Measurements from ENCODE around the gene ACTL6A. TPM values are rescaled to one million over a fixed set of nuclear protein-coding genes. Genes with fewer than 3 reads are reported as not detected.

Gene ACTL6A
- total RNA-seq, 1 donor from 2014 or later: 155 TPM

GRCh38 chr3:179622023-179622422 is 59.3 kb downstream of the ACTL6A start:
- H3K4me1 ChIP-seq: no peaks in the 10 kb centered on the region
- no peaks in the 10 kb centered on the region for H4K20me1 ChIP-seq (ENCODE audit: low read depth)
- H3K27ac ChIP-seq: no peak overlapping the region
- H3K79me2 ChIP-seq (ENCODE audit: low read depth): no peaks in the 10 kb centered on the region
- H3F3A ChIP-seq (ENCODE audit: low read depth): no peaks in the 10 kb centered on the region
- no peak overlapping the region for H2AFZ ChIP-seq (replicated peaks)
- DNase-seq (ENCODE audit: low spot score): no peak
- H3K27me3 ChIP-seq: no peaks in the 10 kb centered on the region
- Mint-ChIP-seq H3K4me1 (no peaks in the 10 kb centered on the region), H3K9me3 (no peaks in the 10 kb centered on the region), H3K27me3 (ENCODE audit: insufficient read depth, low read depth) (no peaks in the 10 kb centered on the region), H3K27ac (no peak overlapping the region), H3K36me3 (peaks cover 38% of the 10 kb centered on the region), H3K4me3 (no peak overlapping the region)
- TF ChIP-seq EZH2 (IDR thresholded peaks at IDR 0.05): no peak
- no peak for TF ChIP-seq CTCF (IDR thresholded peaks at IDR 0.05)
- no peak for TF ChIP-seq EZH2phosphoT487 (IDR thresholded peaks at IDR 0.05)
- H3K4me2 ChIP-seq: no peak overlapping the region
- no peaks in the 10 kb centered on the region for H3K9me3 ChIP-seq (ENCODE audit: low read depth)
- H3K4me3 ChIP-seq: no peak overlapping the region
- H3K9ac ChIP-seq: no peak overlapping the region
- H3K36me3 ChIP-seq: peaks cover 5% of the 10 kb centered on the region

GRCh38 chr3:179624451-179624850 is 61.7 kb downstream of the ACTL6A start:
- Mint-ChIP-seq H3K36me3 (peaks cover 28% of the 10 kb centered on the region), H3K27ac (no peak overlapping the region), H3K27me3 (ENCODE audit: insufficient read depth, low read depth) (no peaks in the 10 kb centered on the region), H3K4me1 (no peaks in the 10 kb centered on the region), H3K9me3 (no peaks in the 10 kb centered on the region), H3K4me3 (no peak overlapping the region)
- no peak overlapping the region for H3K4me3 ChIP-seq
- no peaks in the 10 kb centered on the region for H3K9me3 ChIP-seq (ENCODE audit: low read depth)
- no peaks in the 10 kb centered on the region for H4K20me1 ChIP-seq (ENCODE audit: low read depth)
- H3K4me2 ChIP-seq: no peak overlapping the region
- no peak overlapping the region for H3K27ac ChIP-seq
- H3K9ac ChIP-seq: no peak overlapping the region
- no peak overlapping the region for H2AFZ ChIP-seq (replicated peaks)
- H3K79me2 ChIP-seq (ENCODE audit: low read depth): no peaks in the 10 kb centered on the region
- H3K4me1 ChIP-seq: no peaks in the 10 kb centered on the region
- H3K27me3 ChIP-seq: no peaks in the 10 kb centered on the region
- DNase-seq (ENCODE audit: low spot score): no peak
- H3K36me3 ChIP-seq: peaks cover 5% of the 10 kb centered on the region
- no peaks in the 10 kb centered on the region for H3F3A ChIP-seq (ENCODE audit: low read depth)
- no peak for TF ChIP-seq EZH2 (IDR thresholded peaks at IDR 0.05)
- no peak for TF ChIP-seq EZH2phosphoT487 (IDR thresholded peaks at IDR 0.05)
- TF ChIP-seq CTCF (IDR thresholded peaks at IDR 0.05): no peak

- no peaks in the 10 kb centered on the region for H3K4me1 Mint-ChIP-seq
- Histone ChIP-seq H3K9ac (no peak overlapping the region), H3F3A (ENCODE audit: low read depth) (no peaks in the 10 kb centered on the region), H3K27me3 (no peaks in the 10 kb centered on the region), H4K20me1 (ENCODE audit: low read depth) (no peaks in the 10 kb centered on the region), H3K27ac (no peak overlapping the region), H3K9me3 (ENCODE audit: low read depth) (no peaks in the 10 kb centered on the region), H2AFZ (replicated peaks) (no peak overlapping the region), H3K79me2 (ENCODE audit: low read depth) (no peaks in the 10 kb centered on the region), H3K4me2 (no peak overlapping the region), H3K4me3 (no peak overlapping the region), H3K36me3 (no peaks in the 10 kb centered on the region), H3K4me1 (no peaks in the 10 kb centered on the region)
- H3K27ac Mint-ChIP-seq: no peak overlapping the region
- no peak for TF ChIP-seq CTCF (IDR thresholded peaks at IDR 0.05)
- TF ChIP-seq EZH2 (IDR thresholded peaks at IDR 0.05): no peak
- no peak for TF ChIP-seq EZH2phosphoT487 (IDR thresholded peaks at IDR 0.05)
- no peaks in the 10 kb centered on the region for H3K9me3 Mint-ChIP-seq
- H3K4me3 Mint-ChIP-seq: no peak overlapping the region
- DNase-seq (ENCODE audit: low spot score): no peak
- peaks cover 3% of the 10 kb centered on the region for H3K27me3 Mint-ChIP-seq (ENCODE audit: insufficient read depth, low read depth)
- H3K36me3 Mint-ChIP-seq: no peaks in the 10 kb centered on the region
Measured at GRCh38 chr3:179630753-179631451, 68.2 kb downstream of the ACTL6A start.

Small RNA genes within 50 kb of the gene (small RNA-seq; reads per million reads assigned to genes)
- gene AC090425.1: not detected
- gene RF01210: not detected

Other genes starting within 250 kb of the ACTL6A start
- gene ZNF639, start 239.9 kb upstream of the ACTL6A start, total RNA-seq (ENCODE audit: low replicate concordance): 55.0 and 107 TPM in 2 replicates
- 45.6 and 62.5 TPM in 2 replicates for gene MFN1, start 215.2 kb upstream of the ACTL6A start, total RNA-seq (ENCODE audit: low replicate concordance)
- gene GNB4, start 111.5 kb upstream of the ACTL6A start, total RNA-seq (ENCODE audit: low replicate concordance): 43.5 and 74.6 TPM in 2 replicates
- 46.8 and 64.5 TPM in 2 replicates for gene MRPL47, start 41.7 kb downstream of the ACTL6A start, total RNA-seq (ENCODE audit: low replicate concordance)
- gene NDUFB5, start 41.9 kb downstream of the ACTL6A start, total RNA-seq (ENCODE audit: low replicate concordance): 104 and 193 TPM in 2 replicates
- 17.7 and 18.1 TPM in 2 replicates for gene USP13, start 90.1 kb downstream of the ACTL6A start, total RNA-seq (ENCODE audit: low replicate concordance)